Neural progenitor cell (in vitro differentiated cells): ENCODE results near the gene PCDH9. TPM values are rescaled to one million over a fixed set of nuclear protein-coding genes. Genes with fewer than 3 reads are reported as not detected.

Experiments used
- DNase-seq: peaks from one replicate; pipeline ENCODE4 v3.0.0-alpha.2; 2016; ENCODE audit warnings: low spot score
- H2AFZ ChIP-seq: fragments of 200-600 bp; sonication (generic); replicated peaks from 2 replicates; pipeline ENCODE4 v1.6.1; 2016; ENCODE audit warnings: antibody characterized with exemption
- H3F3A ChIP-seq: fragments of 200-600 bp; sonication (generic); 2 replicates; pipeline ENCODE4 v1.6.1; 2016; ENCODE audit warnings: antibody characterized with exemption, low read depth
- H3K27ac ChIP-seq: fragments of 200-600 bp; sonication (generic); 2 replicates; pipeline ENCODE4 v1.5.1; 2016; ENCODE audit warnings: mild to moderate bottlenecking
- H3K27me3 ChIP-seq: fragments of 200-600 bp; sonication (generic); 2 replicates; pipeline ENCODE4 v1.6.1; 2016; ENCODE audit warnings: mild to moderate bottlenecking, moderate library complexity
- H3K36me3 ChIP-seq: fragments of 200-600 bp; sonication (generic); 2 replicates; pipeline ENCODE4 v1.5.1; 2016
- H3K4me1 ChIP-seq: fragments of 200-600 bp; sonication (generic); 2 replicates; pipeline ENCODE4 v1.6.1; 2016; ENCODE audit warnings: mixed run types
- H3K4me2 ChIP-seq: fragments of 200-600 bp; sonication (generic); 2 replicates; pipeline ENCODE4 v1.6.1; 2016
- H3K4me3 ChIP-seq: fragments of 200-600 bp; sonication (generic); 2 replicates; pipeline ENCODE4 v1.5.1; 2016
- H3K79me2 ChIP-seq: fragments of 200-600 bp; sonication (generic); 2 replicates; pipeline ENCODE4 v1.6.1; 2016; ENCODE audit warnings: low read depth
- H3K9ac ChIP-seq: fragments of 200-600 bp; sonication (generic); 2 replicates; pipeline ENCODE4 v1.6.1; 2016
- H3K9me3 ChIP-seq: fragments of 200-600 bp; sonication (generic); 2 replicates; pipeline ENCODE4 v1.5.1; 2016; ENCODE audit warnings: low read depth
- H4K20me1 ChIP-seq: fragments of 200-600 bp; sonication (generic); 2 replicates; pipeline ENCODE4 v1.6.1; 2016; ENCODE audit warnings: low read depth
- H3K27ac Mint-ChIP-seq: 3 replicates; pipeline ENCODE4 v1.8.0; 2021; ENCODE audit warnings: mixed read lengths
- H3K27me3 Mint-ChIP-seq: 2 replicates; pipeline ENCODE4 v1.8.0; 2022; ENCODE audit warnings: low read depth, mild to moderate bottlenecking, inconsistent platforms, moderate library complexity, mixed read lengths; ENCODE audit not compliant: insufficient read depth
- H3K36me3 Mint-ChIP-seq: 3 replicates; pipeline ENCODE4 v1.8.0; 2021; ENCODE audit warnings: mixed read lengths
- H3K4me1 Mint-ChIP-seq: 3 replicates; pipeline ENCODE4 v1.8.0; 2021; ENCODE audit warnings: mixed read lengths
- H3K4me3 Mint-ChIP-seq: 3 replicates; pipeline ENCODE4 v1.8.0; 2021; ENCODE audit warnings: mild to moderate bottlenecking, moderate library complexity, mixed read lengths
- H3K9me3 Mint-ChIP-seq: 3 replicates; pipeline ENCODE4 v1.8.0; 2020; ENCODE audit warnings: mixed read lengths
- EZH2 ChIP-seq: fragments of 200-600 bp; sonication (generic); IDR thresholded peaks from 2 replicates; pipeline ENCODE4 v1.6.1; 2017; ENCODE audit warnings: antibody characterized with exemption, mild to moderate bottlenecking, moderate library complexity
- EZH2phosphoT487 ChIP-seq: fragments of 200-600 bp; sonication (generic); IDR thresholded peaks from 2 replicates; pipeline ENCODE4 v1.6.1; 2017; ENCODE audit warnings: antibody characterized with exemption
- total RNA-seq: library from RNA; depleted of rRNA; stranded (reverse); fragments of >200 nt; gene quantifications from 2 replicates; pipeline ENCODE4 v1.2.3, GENCODE V29; 2015; ENCODE audit warnings: low replicate concordance
- TF ChIP-seq, protein P1 (sequence below): fragments of 200-600 bp; sonication (generic); IDR thresholded peaks from 2 replicates; pipeline ENCODE4 v1.5.1; 2017; ENCODE audit warnings: antibody characterized with exemption, mild to moderate bottlenecking

PCDH9 gene
- total RNA-seq, 1 donor from 2014 or later, result 0.24 TPM

DNA sequence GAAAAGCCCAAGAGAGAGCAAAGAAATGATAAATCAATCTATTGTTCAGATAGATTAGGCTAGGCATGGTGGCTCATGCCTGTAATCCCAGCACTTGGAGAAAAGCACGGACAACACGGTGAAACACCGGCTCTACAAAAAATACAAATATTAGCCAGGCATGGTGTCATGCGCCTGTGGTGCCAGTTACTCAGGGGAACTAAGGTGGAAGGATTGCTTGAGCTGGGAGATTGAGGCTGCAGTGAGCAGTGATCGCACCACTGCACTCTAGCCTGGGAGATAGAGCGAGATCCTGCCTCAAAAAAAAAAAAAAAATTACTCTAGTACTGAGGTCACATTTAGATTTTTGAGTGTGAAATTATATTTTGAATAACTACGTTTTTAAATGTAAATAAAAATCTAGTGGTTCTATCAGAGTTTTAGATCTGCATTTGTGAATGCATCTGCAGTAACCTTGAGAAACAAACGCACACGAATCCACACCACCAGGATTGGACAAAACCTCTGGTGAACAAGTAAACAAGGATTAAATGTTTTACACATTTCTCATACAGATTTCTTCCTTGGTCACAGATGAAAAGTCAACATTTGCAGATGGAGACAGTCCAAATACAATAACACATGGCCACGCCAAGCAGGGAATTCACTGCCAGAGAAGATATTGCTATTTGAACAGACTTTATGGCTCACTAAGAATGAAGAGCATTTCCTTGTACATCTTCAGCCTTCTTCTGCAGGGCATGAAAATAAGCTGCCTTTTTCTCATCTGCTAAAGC, 917.6 kb downstream of the PCDH9 start:
- Histone ChIP-seq H3K4me3 (no peak overlapping the region), H3K4me2 (no peak overlapping the region), H3K79me2 (no peaks in the 10 kb centered on the region), H4K20me1 (no peaks in the 10 kb centered on the region), H3K9me3 (no peaks in the 10 kb centered on the region), H3K27me3 (no peaks in the 10 kb centered on the region), H3K36me3 (no peaks in the 10 kb centered on the region), H3K9ac (no peak overlapping the region), H3K27ac (no peak overlapping the region), H3K4me1 (peaks cover 5% of the 10 kb centered on the region), H2AFZ (no peak overlapping the region), H3F3A (no peaks in the 10 kb centered on the region)
- Mint-ChIP-seq H3K36me3 (no peaks in the 10 kb centered on the region), H3K27ac (no peak overlapping the region), H3K27me3 (peaks cover 4% of the 10 kb centered on the region), H3K4me3 (no peak overlapping the region), H3K4me1 (peaks cover 8% of the 10 kb centered on the region), H3K9me3 (peaks cover 1% of the 10 kb centered on the region)
- DNase-seq, result no peak
- TF ChIP-seq EZH2phosphoT487 (no peak), EZH2 (no peak)
- TF ChIP-seq, protein P1, sequence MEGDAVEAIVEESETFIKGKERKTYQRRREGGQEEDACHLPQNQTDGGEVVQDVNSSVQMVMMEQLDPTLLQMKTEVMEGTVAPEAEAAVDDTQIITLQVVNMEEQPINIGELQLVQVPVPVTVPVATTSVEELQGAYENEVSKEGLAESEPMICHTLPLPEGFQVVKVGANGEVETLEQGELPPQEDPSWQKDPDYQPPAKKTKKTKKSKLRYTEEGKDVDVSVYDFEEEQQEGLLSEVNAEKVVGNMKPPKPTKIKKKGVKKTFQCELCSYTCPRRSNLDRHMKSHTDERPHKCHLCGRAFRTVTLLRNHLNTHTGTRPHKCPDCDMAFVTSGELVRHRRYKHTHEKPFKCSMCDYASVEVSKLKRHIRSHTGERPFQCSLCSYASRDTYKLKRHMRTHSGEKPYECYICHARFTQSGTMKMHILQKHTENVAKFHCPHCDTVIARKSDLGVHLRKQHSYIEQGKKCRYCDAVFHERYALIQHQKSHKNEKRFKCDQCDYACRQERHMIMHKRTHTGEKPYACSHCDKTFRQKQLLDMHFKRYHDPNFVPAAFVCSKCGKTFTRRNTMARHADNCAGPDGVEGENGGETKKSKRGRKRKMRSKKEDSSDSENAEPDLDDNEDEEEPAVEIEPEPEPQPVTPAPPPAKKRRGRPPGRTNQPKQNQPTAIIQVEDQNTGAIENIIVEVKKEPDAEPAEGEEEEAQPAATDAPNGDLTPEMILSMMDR, result no peak

- Mint-ChIP-seq H3K9me3 (no peaks in the 10 kb centered on the region), H3K36me3 (no peaks in the 10 kb centered on the region), H3K4me1 (no peaks in the 10 kb centered on the region), H3K27ac (no peak overlapping the region), H3K4me3 (no peak overlapping the region), H3K27me3 (no peaks in the 10 kb centered on the region)
- H4K20me1 ChIP-seq, result no peaks in the 10 kb centered on the region
- H3K4me2 ChIP-seq, result no peak overlapping the region
- no peaks in the 10 kb centered on the region for H3K79me2 ChIP-seq
- H3K4me3 ChIP-seq, result no peak overlapping the region
- H2AFZ ChIP-seq, result no peak overlapping the region
- no peak overlapping the region for H3K9ac ChIP-seq
- no peaks in the 10 kb centered on the region for H3K9me3 ChIP-seq
- DNase-seq, result no peak
- no peaks in the 10 kb centered on the region for H3F3A ChIP-seq
- H3K27ac ChIP-seq, result no peak overlapping the region
- H3K36me3 ChIP-seq, result no peaks in the 10 kb centered on the region
- H3K27me3 ChIP-seq, result no peaks in the 10 kb centered on the region
- TF ChIP-seq EZH2phosphoT487 (no peak), EZH2 (no peak)
- TF ChIP-seq, protein P1, result no peak
- H3K4me1 ChIP-seq, result no peaks in the 10 kb centered on the region
These were observed 924.0 kb downstream of the PCDH9 start for GRCh38 chr13:66305961-66306617.

- no peaks in the 10 kb centered on the region for H3F3A ChIP-seq
- no peaks in the 10 kb centered on the region for H4K20me1 ChIP-seq
- H3K27ac Mint-ChIP-seq, result no peak overlapping the region
- H2AFZ ChIP-seq, result no peak overlapping the region
- H3K36me3 Mint-ChIP-seq, result no peaks in the 10 kb centered on the region
- H3K27me3 ChIP-seq, result no peaks in the 10 kb centered on the region
- peaks cover 3% of the 10 kb centered on the region for H3K4me1 Mint-ChIP-seq
- H3K4me2 ChIP-seq, result no peak overlapping the region
- H3K4me3 ChIP-seq, result no peak overlapping the region
- peaks cover 10% of the 10 kb centered on the region for H3K9me3 Mint-ChIP-seq
- H3K9ac ChIP-seq, result no peak overlapping the region
- TF ChIP-seq EZH2phosphoT487, result no peak
- TF ChIP-seq EZH2, result no peak
- TF ChIP-seq, protein P1, result no peak
- H3K36me3 ChIP-seq, result peaks cover 5% of the 10 kb centered on the region
- H3K9me3 ChIP-seq, result no peaks in the 10 kb centered on the region
- no peaks in the 10 kb centered on the region for H3K4me1 ChIP-seq
- no peaks in the 10 kb centered on the region for H3K27me3 Mint-ChIP-seq
- no peak for DNase-seq
- H3K4me3 Mint-ChIP-seq, result no peak overlapping the region
- H3K27ac ChIP-seq, result no peak overlapping the region
- no peaks in the 10 kb centered on the region for H3K79me2 ChIP-seq
These were observed 928.7 kb downstream of the PCDH9 start for GRCh38 chr13:66301482-66301881.
